ENCODE measurements around the gene ITGA8. TPM values are rescaled to one million over a fixed set of nuclear protein-coding genes. Genes with fewer than 3 reads are reported as not detected.

Gene ITGA8
- total RNA-seq, 1 experiment from 2014 or later: not detected

DNA sequence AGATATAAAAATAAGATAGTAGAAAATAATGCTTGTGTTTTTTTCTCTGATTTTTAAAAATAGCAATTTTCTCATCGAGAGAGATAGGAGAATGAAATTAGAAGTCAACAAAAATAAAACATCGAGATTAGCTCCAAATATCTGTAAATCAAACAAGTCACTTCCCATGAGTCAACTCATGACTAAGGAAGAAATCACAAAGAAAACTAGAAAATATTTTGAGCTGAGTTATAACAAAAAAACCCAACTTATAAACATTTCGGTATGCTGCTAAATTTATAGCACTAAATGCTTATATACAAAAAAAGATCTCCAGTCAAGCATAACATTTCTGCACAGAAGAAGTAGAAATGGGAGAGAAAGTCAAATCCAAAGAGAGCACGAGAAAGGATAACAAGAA, 140.1 kb downstream of the ITGA8 start:
- intact Hi-C loops (cut with micrococcal nuclease; ENCODE audit: unreplicated experiment): no loop called here
- no TSS peak for BruUV-seq (replicated peaks)

DNA sequence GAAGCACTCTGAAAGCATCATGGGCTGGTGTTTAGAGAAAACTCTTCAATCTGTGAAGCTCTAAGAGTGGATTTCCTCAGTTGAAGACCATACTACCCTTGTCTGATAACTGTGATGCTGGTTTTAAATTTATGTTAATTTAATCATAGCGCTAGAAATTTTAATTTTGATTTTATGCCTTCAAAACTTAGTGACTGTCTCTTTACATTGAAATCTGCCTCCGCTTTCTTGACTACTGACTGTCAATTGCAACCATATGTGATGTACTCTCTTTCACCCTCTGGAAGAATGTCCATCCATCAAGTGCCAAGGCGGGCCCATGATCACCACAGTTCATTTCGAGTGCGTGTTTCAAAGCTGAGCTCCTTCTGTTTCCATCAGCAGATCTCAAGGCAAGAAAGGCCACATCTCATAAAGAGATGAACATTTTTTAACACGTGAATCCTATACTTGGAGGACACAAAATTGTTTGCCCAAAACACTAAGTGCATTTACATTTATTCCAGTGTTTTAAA, 147.1 kb downstream of the ITGA8 start:
- intact Hi-C loops (cut with micrococcal nuclease; ENCODE audit: unreplicated experiment): no loop called here
- H3K27ac Mint-ChIP-seq (ENCODE audit: unreplicated experiment): no peak overlapping the region
- no peaks in the 10 kb centered on the region for H3K9me3 Mint-ChIP-seq (ENCODE audit: unreplicated experiment)
- H3K4me3 Mint-ChIP-seq (ENCODE audit: unreplicated experiment): no peak overlapping the region
- no peak for DNase-seq
- no peaks in the 10 kb centered on the region for H3K27me3 ChIP-seq (replicated peaks; ENCODE audit: control insufficient read depth, insufficient read depth, low read length)
- TF ChIP-seq, protein P1, sequence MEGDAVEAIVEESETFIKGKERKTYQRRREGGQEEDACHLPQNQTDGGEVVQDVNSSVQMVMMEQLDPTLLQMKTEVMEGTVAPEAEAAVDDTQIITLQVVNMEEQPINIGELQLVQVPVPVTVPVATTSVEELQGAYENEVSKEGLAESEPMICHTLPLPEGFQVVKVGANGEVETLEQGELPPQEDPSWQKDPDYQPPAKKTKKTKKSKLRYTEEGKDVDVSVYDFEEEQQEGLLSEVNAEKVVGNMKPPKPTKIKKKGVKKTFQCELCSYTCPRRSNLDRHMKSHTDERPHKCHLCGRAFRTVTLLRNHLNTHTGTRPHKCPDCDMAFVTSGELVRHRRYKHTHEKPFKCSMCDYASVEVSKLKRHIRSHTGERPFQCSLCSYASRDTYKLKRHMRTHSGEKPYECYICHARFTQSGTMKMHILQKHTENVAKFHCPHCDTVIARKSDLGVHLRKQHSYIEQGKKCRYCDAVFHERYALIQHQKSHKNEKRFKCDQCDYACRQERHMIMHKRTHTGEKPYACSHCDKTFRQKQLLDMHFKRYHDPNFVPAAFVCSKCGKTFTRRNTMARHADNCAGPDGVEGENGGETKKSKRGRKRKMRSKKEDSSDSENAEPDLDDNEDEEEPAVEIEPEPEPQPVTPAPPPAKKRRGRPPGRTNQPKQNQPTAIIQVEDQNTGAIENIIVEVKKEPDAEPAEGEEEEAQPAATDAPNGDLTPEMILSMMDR (IDR thresholded peaks at IDR 0.05; ENCODE audit: insufficient read depth in 1 of 2, low read depth in 1 of 2, low read length in 1 of 2, severe bottlenecking in 1 of 2, unreplicated experiment in 1 of 2): no peak
- no peaks in the 10 kb centered on the region for H3K9me3 ChIP-seq
- H3K4me1 ChIP-seq: no peaks in the 10 kb centered on the region
- no TSS peak for BruUV-seq (replicated peaks)
- POLR2A ChIA-PET: no interaction called here
- CTCF ChIA-PET: no interaction called here
- H3K4me1 Mint-ChIP-seq (ENCODE audit: low read depth, unreplicated experiment): no peaks in the 10 kb centered on the region
- no peaks in the 10 kb centered on the region for H3K36me3 Mint-ChIP-seq (ENCODE audit: insufficient read depth, unreplicated experiment)
- H3K27me3 Mint-ChIP-seq (ENCODE audit: insufficient read depth, unreplicated experiment): peaks cover 10% of the 10 kb centered on the region
- H3K36me3 ChIP-seq (ENCODE audit: control insufficient read depth, insufficient read depth, low read length): no peaks in the 10 kb centered on the region
- no peak overlapping the region for H3K4me3 ChIP-seq (ENCODE audit: low read depth, low read length)

More for the DNA sequence above, 140.1 kb downstream of the ITGA8 start:
- no peaks in the 10 kb centered on the region for H3K36me3 Mint-ChIP-seq (ENCODE audit: insufficient read depth, unreplicated experiment)
- Histone ChIP-seq H3K27me3 (replicated peaks; ENCODE audit: control insufficient read depth, insufficient read depth, low read length) (no peaks in the 10 kb centered on the region), H3K4me3 (ENCODE audit: low read depth, low read length) (no peak overlapping the region), H3K36me3 (ENCODE audit: control insufficient read depth, insufficient read depth, low read length) (no peaks in the 10 kb centered on the region), H3K9me3 (0 out of 2 replicates have a peak, but pooled peaks cover 4% of the 10 kb centered on the region), H3K4me1 (no peaks in the 10 kb centered on the region)
- H3K4me3 Mint-ChIP-seq (ENCODE audit: unreplicated experiment): no peak overlapping the region
- H3K4me1 Mint-ChIP-seq (ENCODE audit: low read depth, unreplicated experiment): no peaks in the 10 kb centered on the region
- TF ChIP-seq, protein P1 (IDR thresholded peaks at IDR 0.05; ENCODE audit: insufficient read depth in 1 of 2, low read depth in 1 of 2, low read length in 1 of 2, severe bottlenecking in 1 of 2, unreplicated experiment in 1 of 2): no peak
- H3K9me3 Mint-ChIP-seq (ENCODE audit: unreplicated experiment): no peaks in the 10 kb centered on the region
- ChIA-PET POLR2A (no interaction called here), CTCF (no interaction called here)
- DNase-seq: no peak
- peaks cover 13% of the 10 kb centered on the region for H3K27me3 Mint-ChIP-seq (ENCODE audit: insufficient read depth, unreplicated experiment)
- no peak overlapping the region for H3K27ac Mint-ChIP-seq (ENCODE audit: unreplicated experiment)

DNA sequence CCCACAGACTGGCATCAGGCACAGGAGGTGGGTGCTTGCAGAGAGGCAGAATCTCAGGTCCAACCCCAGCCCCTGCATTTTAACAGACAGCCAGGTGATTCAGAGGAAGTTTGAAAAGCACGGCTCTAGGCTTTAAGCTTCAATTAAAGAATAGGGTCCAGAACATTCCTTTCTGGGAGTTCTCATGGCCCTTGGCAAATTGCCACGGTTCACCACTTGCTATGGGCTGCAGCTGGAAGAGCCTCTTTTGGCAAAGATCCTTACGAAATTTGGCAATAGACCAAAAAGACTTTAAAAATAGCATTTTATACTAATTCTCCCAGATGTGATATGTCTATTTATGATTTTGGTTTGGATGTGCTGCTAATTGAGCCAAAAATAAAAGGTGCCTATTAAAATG, 148.1 kb downstream of the ITGA8 start:
- no TSS peak for BruUV-seq (replicated peaks)
- H3K27me3 Mint-ChIP-seq (ENCODE audit: insufficient read depth, unreplicated experiment): peaks cover 5% of the 10 kb centered on the region
- intact Hi-C loops (cut with micrococcal nuclease; ENCODE audit: unreplicated experiment): no loop called here
- ChIA-PET CTCF (no interaction called here), POLR2A (no interaction called here)
- no peak overlapping the region for H3K4me3 ChIP-seq (ENCODE audit: low read depth, low read length)
- H3K4me3 Mint-ChIP-seq (ENCODE audit: unreplicated experiment): no peak overlapping the region
- H3K9me3 ChIP-seq: no peaks in the 10 kb centered on the region
- no peaks in the 10 kb centered on the region for H3K4me1 Mint-ChIP-seq (ENCODE audit: low read depth, unreplicated experiment)
- no peak for DNase-seq
- TF ChIP-seq, protein P1 (IDR thresholded peaks at IDR 0.05; ENCODE audit: insufficient read depth in 1 of 2, low read depth in 1 of 2, low read length in 1 of 2, severe bottlenecking in 1 of 2, unreplicated experiment in 1 of 2): no peak
- no peaks in the 10 kb centered on the region for H3K36me3 ChIP-seq (ENCODE audit: control insufficient read depth, insufficient read depth, low read length)
- H3K27ac Mint-ChIP-seq (ENCODE audit: unreplicated experiment): no peak overlapping the region
- H3K9me3 Mint-ChIP-seq (ENCODE audit: unreplicated experiment): no peaks in the 10 kb centered on the region
- no peaks in the 10 kb centered on the region for H3K36me3 Mint-ChIP-seq (ENCODE audit: insufficient read depth, unreplicated experiment)
- H3K27me3 ChIP-seq (replicated peaks; ENCODE audit: control insufficient read depth, insufficient read depth, low read length): no peaks in the 10 kb centered on the region
- H3K4me1 ChIP-seq: no peaks in the 10 kb centered on the region
